ENCODE results near the gene TMEM232. TPM values are rescaled to one million over a fixed set of nuclear protein-coding genes. Genes with fewer than 3 reads are reported as not detected.

TMEM232 gene
- total RNA-seq, 1 donor from 2014 or later = not detected

DNA sequence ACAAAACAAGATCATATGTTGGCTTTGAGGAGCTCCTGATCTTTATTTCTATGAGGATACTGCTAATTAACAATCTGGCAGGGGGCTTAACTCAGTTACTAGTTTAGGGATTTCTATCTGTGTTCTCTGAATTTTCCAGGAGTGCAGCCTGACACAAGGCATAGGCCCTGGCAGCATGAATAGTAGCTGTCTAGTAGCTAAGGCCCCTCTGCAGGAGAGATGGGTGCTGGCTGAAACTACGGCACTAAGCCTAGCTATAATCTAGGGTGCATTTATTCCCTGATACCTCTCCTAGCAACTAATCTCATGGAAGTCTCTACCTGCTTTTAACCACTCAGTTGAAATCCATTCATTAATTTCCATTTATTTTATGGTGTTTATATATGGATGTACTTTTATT, 268.2 kb downstream of the TMEM232 start:
- Histone ChIP-seq H3K27me3 (no peaks in the 10 kb centered on the region), H3K4me1 (no peaks in the 10 kb centered on the region), H3K4me3 (no peak overlapping the region), H3K9me3 (no peaks in the 10 kb centered on the region), H3K27ac (no peak overlapping the region), H3K36me3 (no peaks in the 10 kb centered on the region)
- no peak for DNase-seq (ENCODE audit: low spot score in 2 of 2)
- TF ChIP-seq, protein P1, sequence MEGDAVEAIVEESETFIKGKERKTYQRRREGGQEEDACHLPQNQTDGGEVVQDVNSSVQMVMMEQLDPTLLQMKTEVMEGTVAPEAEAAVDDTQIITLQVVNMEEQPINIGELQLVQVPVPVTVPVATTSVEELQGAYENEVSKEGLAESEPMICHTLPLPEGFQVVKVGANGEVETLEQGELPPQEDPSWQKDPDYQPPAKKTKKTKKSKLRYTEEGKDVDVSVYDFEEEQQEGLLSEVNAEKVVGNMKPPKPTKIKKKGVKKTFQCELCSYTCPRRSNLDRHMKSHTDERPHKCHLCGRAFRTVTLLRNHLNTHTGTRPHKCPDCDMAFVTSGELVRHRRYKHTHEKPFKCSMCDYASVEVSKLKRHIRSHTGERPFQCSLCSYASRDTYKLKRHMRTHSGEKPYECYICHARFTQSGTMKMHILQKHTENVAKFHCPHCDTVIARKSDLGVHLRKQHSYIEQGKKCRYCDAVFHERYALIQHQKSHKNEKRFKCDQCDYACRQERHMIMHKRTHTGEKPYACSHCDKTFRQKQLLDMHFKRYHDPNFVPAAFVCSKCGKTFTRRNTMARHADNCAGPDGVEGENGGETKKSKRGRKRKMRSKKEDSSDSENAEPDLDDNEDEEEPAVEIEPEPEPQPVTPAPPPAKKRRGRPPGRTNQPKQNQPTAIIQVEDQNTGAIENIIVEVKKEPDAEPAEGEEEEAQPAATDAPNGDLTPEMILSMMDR (IDR thresholded peaks at IDR 0.05) = no peak
- intact Hi-C loops (cut with DNase I) = no loop called here

DNA sequence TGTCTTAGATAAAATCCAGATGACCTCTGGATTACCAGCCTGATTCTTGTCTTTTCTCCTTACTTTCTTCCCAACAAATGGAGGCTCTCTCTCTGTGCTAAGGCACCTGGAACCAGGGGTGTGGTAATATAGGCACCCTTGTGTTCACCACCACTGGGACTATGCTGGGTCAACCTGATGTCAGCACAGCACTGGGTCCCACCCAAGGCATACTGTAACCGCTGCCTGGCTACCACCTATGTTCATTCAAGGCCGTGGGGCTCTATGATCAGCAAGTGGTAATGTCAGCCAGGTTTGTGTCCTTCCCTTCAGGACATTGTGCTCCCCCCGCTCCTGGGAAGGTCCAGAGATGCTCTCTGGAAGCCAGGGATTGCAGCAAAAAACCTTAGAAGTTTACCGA, 283.6 kb downstream of the TMEM232 start:
- TF ChIP-seq, protein P1 (IDR thresholded peaks at IDR 0.05) = no peak
- no peaks in the 10 kb centered on the region for H3K27me3 ChIP-seq
- H3K4me3 ChIP-seq = no peak overlapping the region
- H3K36me3 ChIP-seq = no peaks in the 10 kb centered on the region
- H3K4me1 ChIP-seq = peaks cover 0 to 3% of the 10 kb centered on the region in 2 donors
- H3K27ac ChIP-seq = no peak overlapping the region
- DNase-seq (ENCODE audit: low spot score in 2 of 2) = no peak
- intact Hi-C loops (cut with DNase I) = loop anchor here (5.0 to 10.0 kb wide), 2 partner anchors 142 to 184 kb away; no protein-coding TSS in a partner anchor
- no peaks in the 10 kb centered on the region for H3K9me3 ChIP-seq

DNA sequence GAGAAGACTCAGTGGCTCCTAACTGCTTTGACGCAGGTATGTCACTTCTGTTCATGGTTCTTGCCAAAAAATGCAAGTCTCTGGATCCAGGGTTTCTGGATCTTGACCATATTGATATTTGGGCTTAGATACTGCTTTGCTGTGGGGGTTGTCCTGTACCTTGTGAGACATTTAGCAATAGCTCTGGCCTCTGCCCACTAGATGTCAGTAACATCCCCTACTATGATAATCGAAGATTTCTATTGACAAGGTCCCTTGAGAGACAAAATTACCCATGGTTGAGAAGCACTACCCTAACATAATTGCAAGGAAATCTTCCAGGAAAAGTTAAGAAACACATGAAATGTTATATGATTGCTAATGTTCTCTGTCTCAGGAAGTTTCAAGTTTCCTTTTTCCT, 285.4 kb downstream of the TMEM232 start:
- TF ChIP-seq, protein P1 (IDR thresholded peaks at IDR 0.05) = peak in 1 of 3 experiments; percentile 33
- H3K36me3 ChIP-seq = no peaks in the 10 kb centered on the region
- intact Hi-C loops (cut with DNase I) = loop anchor here (5.0 to 10.0 kb wide), 2 partner anchors 144 to 186 kb away; no protein-coding TSS in a partner anchor

DNA sequence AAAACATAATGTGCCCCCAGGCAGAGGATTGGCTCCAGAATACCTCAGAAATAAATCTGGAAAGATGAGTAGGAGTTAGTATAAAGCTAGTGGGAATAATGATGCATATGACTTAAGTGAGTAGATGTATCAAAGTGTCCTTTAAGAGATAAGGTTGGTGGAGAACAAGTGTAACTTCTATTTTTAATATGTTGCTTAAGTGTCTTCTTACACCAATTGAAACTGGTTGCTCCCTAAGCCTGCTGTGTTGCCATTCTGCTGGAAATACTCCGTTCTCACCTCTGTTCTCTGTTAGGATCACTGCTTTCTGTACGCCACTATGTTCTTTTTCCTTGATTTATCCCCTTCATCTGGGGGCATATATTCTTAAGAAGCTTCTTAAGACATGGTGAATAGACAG, 286.4 kb downstream of the TMEM232 start:
- intact Hi-C loops (cut with DNase I) = loop anchor here (5.0 to 10.0 kb wide), 2 partner anchors 145 to 187 kb away; no protein-coding TSS in a partner anchor
- Histone ChIP-seq H3K4me3 (no peak overlapping the region), H3K36me3 (no peaks in the 10 kb centered on the region), H3K4me1 (peaks cover 0 to 3% of the 10 kb centered on the region in 2 donors), H3K27ac (peak overlapping the region in 1 of 2 donors; percentile 35), H3K27me3 (no peaks in the 10 kb centered on the region), H3K9me3 (no peaks in the 10 kb centered on the region)
- TF ChIP-seq, protein P1 (IDR thresholded peaks at IDR 0.05) = no peak
- no peak for DNase-seq (ENCODE audit: low spot score in 2 of 2)

More for the DNA sequence above, 285.4 kb downstream of the TMEM232 start:
- no peak for DNase-seq (ENCODE audit: low spot score in 2 of 2)
- H3K27ac ChIP-seq = no peak overlapping the region
- no peaks in the 10 kb centered on the region for H3K9me3 ChIP-seq
- peaks cover 0 to 3% of the 10 kb centered on the region in 2 donors for H3K4me1 ChIP-seq
- no peak overlapping the region for H3K4me3 ChIP-seq
- no peaks in the 10 kb centered on the region for H3K27me3 ChIP-seq

DNA sequence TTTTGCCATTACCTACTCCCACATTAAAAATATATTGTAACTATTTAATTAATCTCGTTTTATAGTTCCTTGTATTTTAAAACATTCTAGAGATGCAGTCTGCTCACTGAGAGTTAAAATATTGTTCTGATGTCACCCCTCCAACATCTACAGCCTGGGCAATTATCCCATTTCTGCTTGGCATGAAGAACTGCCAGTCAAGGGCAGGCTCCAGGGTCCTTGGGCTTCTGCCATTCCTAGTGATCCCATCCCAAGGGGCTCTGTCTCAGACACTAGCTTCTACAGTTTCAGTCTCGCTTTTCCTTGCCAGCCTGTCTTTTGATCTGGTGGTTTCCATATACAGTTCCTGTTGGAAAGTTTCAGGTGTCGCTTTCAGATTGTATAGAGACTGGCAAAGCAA, 287.2 kb downstream of the TMEM232 start:
- no peaks in the 10 kb centered on the region for H3K36me3 ChIP-seq
- peak overlapping the region in 1 of 2 donors; percentile 50 for H3K4me3 ChIP-seq
- peak overlapping the region; percentile 35 to 42 for H3K27ac ChIP-seq
- no peaks in the 10 kb centered on the region for H3K27me3 ChIP-seq
- DNase-seq (ENCODE audit: low spot score in 2 of 2) = no peak
- no peaks in the 10 kb centered on the region for H3K9me3 ChIP-seq
- H3K4me1 ChIP-seq = peaks cover 0 to 3% of the 10 kb centered on the region in 2 donors
- TF ChIP-seq, protein P1 (IDR thresholded peaks at IDR 0.05) = no peak
- intact Hi-C loops (cut with DNase I) = no loop called here

DNA sequence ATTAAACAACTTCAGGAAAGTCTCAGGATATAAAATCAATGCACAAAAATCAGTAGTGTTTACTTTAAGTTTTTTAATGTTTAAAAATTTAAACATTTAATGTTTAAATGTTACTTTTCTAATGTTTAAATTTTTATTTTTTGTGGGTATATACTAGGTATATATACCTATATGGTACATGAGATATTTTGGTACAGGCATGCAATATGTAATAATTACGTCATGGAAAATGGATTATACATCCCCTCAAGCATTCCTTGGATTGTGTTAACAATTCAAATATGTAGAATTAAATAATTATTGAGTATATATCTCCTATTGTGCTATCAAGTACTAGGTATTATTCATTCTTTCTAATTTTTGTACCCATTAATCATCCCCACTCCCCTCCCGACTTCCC, 291.3 kb downstream of the TMEM232 start:
- Histone ChIP-seq H3K9me3 (no peaks in the 10 kb centered on the region), H3K4me1 (peaks cover 0 to 3% of the 10 kb centered on the region in 2 donors), H3K27me3 (no peaks in the 10 kb centered on the region), H3K36me3 (no peaks in the 10 kb centered on the region), H3K4me3 (no peak overlapping the region), H3K27ac (no peak overlapping the region)
- no peak for DNase-seq (ENCODE audit: low spot score in 2 of 2)
- TF ChIP-seq, protein P1 (IDR thresholded peaks at IDR 0.05) = no peak
- intact Hi-C loops (cut with DNase I) = no loop called here

Data from ascending aorta (tissue), 2 donors.